ENCODE data around the gene LRCH3.
"Not testable (repeated sequence)": the region's sequence is repeated elsewhere in the genome, so short reads cannot be mapped to it uniquely, and the experiment has no call there.

- not testable (repeated sequence) for TF ChIP-seq ZNF76 (tag by site-specific recombination; IDR thresholded peaks at IDR 0.05; ENCODE audit: borderline replicate concordance, low read depth); ZNF747 (tag by site-specific recombination; IDR thresholded peaks at IDR 0.05)
- TF ChIP-seq, protein P1, sequence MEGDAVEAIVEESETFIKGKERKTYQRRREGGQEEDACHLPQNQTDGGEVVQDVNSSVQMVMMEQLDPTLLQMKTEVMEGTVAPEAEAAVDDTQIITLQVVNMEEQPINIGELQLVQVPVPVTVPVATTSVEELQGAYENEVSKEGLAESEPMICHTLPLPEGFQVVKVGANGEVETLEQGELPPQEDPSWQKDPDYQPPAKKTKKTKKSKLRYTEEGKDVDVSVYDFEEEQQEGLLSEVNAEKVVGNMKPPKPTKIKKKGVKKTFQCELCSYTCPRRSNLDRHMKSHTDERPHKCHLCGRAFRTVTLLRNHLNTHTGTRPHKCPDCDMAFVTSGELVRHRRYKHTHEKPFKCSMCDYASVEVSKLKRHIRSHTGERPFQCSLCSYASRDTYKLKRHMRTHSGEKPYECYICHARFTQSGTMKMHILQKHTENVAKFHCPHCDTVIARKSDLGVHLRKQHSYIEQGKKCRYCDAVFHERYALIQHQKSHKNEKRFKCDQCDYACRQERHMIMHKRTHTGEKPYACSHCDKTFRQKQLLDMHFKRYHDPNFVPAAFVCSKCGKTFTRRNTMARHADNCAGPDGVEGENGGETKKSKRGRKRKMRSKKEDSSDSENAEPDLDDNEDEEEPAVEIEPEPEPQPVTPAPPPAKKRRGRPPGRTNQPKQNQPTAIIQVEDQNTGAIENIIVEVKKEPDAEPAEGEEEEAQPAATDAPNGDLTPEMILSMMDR (tag by site-specific recombination; IDR thresholded peaks at IDR 0.05): not testable (repeated sequence)
These were observed 130.6 kb downstream of the LRCH3 start for GRCh38 chr3:197921429-197922275.

All from HEK293 (cell line).